Central memory CD8-positive, alpha-beta T cell (primary cell): ENCODE data around the gene ALOX15B.

Experiments used
- ATAC-seq: fragments of 150-1000 bp; cut with Tn5 transposase; replicated peaks from 2 replicates; pipeline ENCODE4 v1.10.0; 2022; ENCODE audit warnings: mild to moderate bottlenecking, moderate FRiP score, moderate number of reproducible peaks; ENCODE audit not compliant: poor library complexity, severe bottlenecking; ENCODE audit errors: extremely low read depth
- DNase-seq, 2 donors: peaks; one replicate each; pipeline ENCODE4 v3.0.0; 2021; ENCODE audit warnings: low spot score in 2 of 2
- H3K27ac Mint-ChIP-seq: one replicate; pipeline ENCODE4 v1.8.0; 2022; ENCODE audit warnings: low read depth, mild to moderate bottlenecking, moderate library complexity, mixed read lengths
- H3K27me3 Mint-ChIP-seq: one replicate; pipeline ENCODE4 v1.8.0; 2022; ENCODE audit warnings: mixed read lengths
- H3K36me3 Mint-ChIP-seq: one replicate; pipeline ENCODE4 v1.8.0; 2022; ENCODE audit warnings: mild to moderate bottlenecking, moderate library complexity, mixed read lengths; ENCODE audit not compliant: insufficient read depth
- H3K4me1 Mint-ChIP-seq: one replicate; pipeline ENCODE4 v1.8.0; 2022; ENCODE audit warnings: mixed read lengths
- H3K4me3 Mint-ChIP-seq: one replicate; pipeline ENCODE4 v1.8.0; 2022; ENCODE audit warnings: mild to moderate bottlenecking, moderate library complexity, mixed read lengths
- H3K9me3 Mint-ChIP-seq: one replicate; pipeline ENCODE4 v1.8.0; 2022; ENCODE audit warnings: mixed read lengths

Gene ALOX15B

GRCh38 chr17:8063761-8064534 lies 25.1 kb downstream of the ALOX15B start:
- ATAC-seq, result no peak

GRCh38 chr17:8064561-8065019 lies 25.7 kb downstream of the ALOX15B start:
- H3K9me3 Mint-ChIP-seq, result no peaks in the 10 kb centered on the region
- DNase-seq, result no peak
- peaks cover 41% of the 10 kb centered on the region for H3K27me3 Mint-ChIP-seq
- H3K27ac Mint-ChIP-seq, result no peak overlapping the region
- peaks cover 6% of the 10 kb centered on the region for H3K4me1 Mint-ChIP-seq
- H3K4me3 Mint-ChIP-seq, result no peak overlapping the region
- peaks cover 1% of the 10 kb centered on the region for H3K36me3 Mint-ChIP-seq
- ATAC-seq, result no peak

More at GRCh38 chr17:8063761-8064534, 25.1 kb downstream of the ALOX15B start:
- no peak for DNase-seq
- Mint-ChIP-seq H3K27me3 (peaks cover 47% of the 10 kb centered on the region), H3K4me3 (no peak overlapping the region), H3K27ac (no peak overlapping the region), H3K9me3 (no peaks in the 10 kb centered on the region), H3K36me3 (peaks cover 1% of the 10 kb centered on the region), H3K4me1 (peaks cover 6% of the 10 kb centered on the region)

GRCh38 chr17:8066841-8067775 lies 28.2 kb downstream of the ALOX15B start:
- Mint-ChIP-seq H3K4me3 (no peak overlapping the region), H3K9me3 (no peaks in the 10 kb centered on the region), H3K4me1 (peaks cover 6% of the 10 kb centered on the region), H3K27ac (no peak overlapping the region), H3K36me3 (no peaks in the 10 kb centered on the region), H3K27me3 (peaks cover 37% of the 10 kb centered on the region)
- ATAC-seq (no peak), DNase-seq (no peak)

GRCh38 chr17:8067806-8068205 lies 28.9 kb downstream of the ALOX15B start:
- peaks cover 12% of the 10 kb centered on the region for H3K4me1 Mint-ChIP-seq
- no peaks in the 10 kb centered on the region for H3K9me3 Mint-ChIP-seq
- DNase-seq (no peak), ATAC-seq (no peak)
- no peak overlapping the region for H3K27ac Mint-ChIP-seq
- H3K27me3 Mint-ChIP-seq, result peaks cover 37% of the 10 kb centered on the region
- no peaks in the 10 kb centered on the region for H3K36me3 Mint-ChIP-seq
- no peak overlapping the region for H3K4me3 Mint-ChIP-seq

- Mint-ChIP-seq H3K27ac (no peak overlapping the region), H3K36me3 (no peaks in the 10 kb centered on the region), H3K4me3 (no peak overlapping the region), H3K9me3 (no peaks in the 10 kb centered on the region), H3K27me3 (peaks cover 40% of the 10 kb centered on the region), H3K4me1 (peaks cover 17% of the 10 kb centered on the region)
- DNase-seq, result no peak
- no peak for ATAC-seq
These were observed 30.1 kb downstream of the ALOX15B start for GRCh38 chr17:8068736-8069586.

GRCh38 chr17:8069587-8069860 lies 30.7 kb downstream of the ALOX15B start:
- H3K27ac Mint-ChIP-seq, result no peak overlapping the region
- no peaks in the 10 kb centered on the region for H3K9me3 Mint-ChIP-seq
- H3K36me3 Mint-ChIP-seq, result no peaks in the 10 kb centered on the region
- no peak for DNase-seq
- H3K27me3 Mint-ChIP-seq, result peaks cover 46% of the 10 kb centered on the region
- H3K4me3 Mint-ChIP-seq, result no peak overlapping the region
- ATAC-seq, result no peak
- H3K4me1 Mint-ChIP-seq, result peaks cover 23% of the 10 kb centered on the region

- DNase-seq (no peak), ATAC-seq (no peak)
- H3K27ac Mint-ChIP-seq, result no peak overlapping the region
- H3K36me3 Mint-ChIP-seq, result no peaks in the 10 kb centered on the region
- peaks cover 65% of the 10 kb centered on the region for H3K27me3 Mint-ChIP-seq
- H3K4me1 Mint-ChIP-seq, result peaks cover 24% of the 10 kb centered on the region
- H3K4me3 Mint-ChIP-seq, result no peak overlapping the region
- no peaks in the 10 kb centered on the region for H3K9me3 Mint-ChIP-seq
These were observed 32.6 kb downstream of the ALOX15B start for GRCh38 chr17:8071496-8071895.

GRCh38 chr17:8072341-8072728 lies 33.5 kb downstream of the ALOX15B start:
- Mint-ChIP-seq H3K4me1 (peaks cover 24% of the 10 kb centered on the region), H3K27me3 (peaks cover 66% of the 10 kb centered on the region), H3K9me3 (no peaks in the 10 kb centered on the region), H3K4me3 (peak overlapping the region; percentile 67), H3K27ac (peak overlapping the region; percentile 41), H3K36me3 (no peaks in the 10 kb centered on the region)
- no peak for ATAC-seq
- no peak for DNase-seq

- Mint-ChIP-seq H3K27ac (peak overlapping the region; percentile 75), H3K9me3 (no peaks in the 10 kb centered on the region), H3K4me1 (peaks cover 24% of the 10 kb centered on the region), H3K36me3 (no peaks in the 10 kb centered on the region), H3K4me3 (peak overlapping the region; percentile 67), H3K27me3 (peaks cover 66% of the 10 kb centered on the region)
- DNase-seq, result no peak
- ATAC-seq, result peak; percentile 42
These were observed 34.0 kb downstream of the ALOX15B start for GRCh38 chr17:8072729-8073461.

GRCh38 chr17:8073627-8074484 lies 35.0 kb downstream of the ALOX15B start:
- no peaks in the 10 kb centered on the region for H3K9me3 Mint-ChIP-seq
- peaks cover 66% of the 10 kb centered on the region for H3K27me3 Mint-ChIP-seq
- peak; percentile 91 for ATAC-seq
- H3K27ac Mint-ChIP-seq, result peak overlapping the region; percentile 75
- peak overlapping the region; percentile 67 for H3K4me3 Mint-ChIP-seq
- H3K36me3 Mint-ChIP-seq, result no peaks in the 10 kb centered on the region
- DNase-seq, result peak; percentile 74 to 77
- H3K4me1 Mint-ChIP-seq, result peaks cover 24% of the 10 kb centered on the region

- H3K4me1 Mint-ChIP-seq, result peaks cover 31% of the 10 kb centered on the region
These were observed 35.7 kb downstream of the ALOX15B start for GRCh38 chr17:8074554-8074953.

More at GRCh38 chr17:8074554-8074953, 35.7 kb downstream of the ALOX15B start:
- DNase-seq (no peak), ATAC-seq (no peak)
- Mint-ChIP-seq H3K27ac (no peak overlapping the region), H3K27me3 (peaks cover 66% of the 10 kb centered on the region), H3K9me3 (no peaks in the 10 kb centered on the region), H3K4me3 (no peak overlapping the region), H3K36me3 (no peaks in the 10 kb centered on the region)
